Measurements from ENCODE around the gene PICALM. TPM values are rescaled to one million over a fixed set of nuclear protein-coding genes. Genes with fewer than 3 reads are reported as not detected.

PICALM gene
- total RNA-seq, 1 donor from 2014 or later = 366 TPM

DNA sequence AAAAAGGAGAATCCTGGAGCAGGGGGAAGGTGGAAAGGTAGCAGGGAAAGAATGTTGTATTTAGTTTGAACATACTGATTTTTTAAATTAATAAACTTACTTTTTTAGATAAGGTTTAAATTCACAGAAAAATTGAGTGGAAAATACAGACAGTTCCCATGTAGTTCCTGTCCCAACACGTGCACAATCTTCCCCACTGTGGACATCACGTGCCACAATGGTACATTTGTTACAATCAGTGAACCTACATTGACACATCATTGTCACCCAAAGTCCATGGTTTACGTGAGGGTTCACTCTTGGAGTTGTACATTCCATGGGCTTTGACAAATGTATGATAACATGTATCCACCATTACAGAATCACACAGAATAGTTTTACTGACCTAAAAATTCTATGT, 10.5 kb upstream of the PICALM start:
- DNase-seq (ENCODE audit: low spot score) = no peak

DNA sequence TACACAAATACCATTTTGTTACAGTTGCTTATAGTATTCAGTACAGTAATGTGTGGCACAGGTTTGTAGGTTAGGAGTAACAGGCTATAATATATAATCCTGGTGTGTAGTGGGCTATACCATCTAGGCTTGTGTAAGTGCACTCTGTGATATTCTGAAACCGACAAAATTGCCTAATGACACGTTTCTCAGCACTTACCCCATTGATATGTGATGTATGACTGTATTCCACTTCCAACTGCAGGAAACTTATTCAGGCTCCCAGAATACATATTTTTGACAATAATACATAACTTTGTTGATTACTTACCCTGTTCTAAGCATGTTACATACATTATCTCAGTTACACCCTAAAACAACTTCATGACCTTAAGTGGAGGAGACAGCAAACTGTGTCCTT, 5.1 kb upstream of the PICALM start:
- DNase-seq (ENCODE audit: low spot score) = no peak

DNA sequence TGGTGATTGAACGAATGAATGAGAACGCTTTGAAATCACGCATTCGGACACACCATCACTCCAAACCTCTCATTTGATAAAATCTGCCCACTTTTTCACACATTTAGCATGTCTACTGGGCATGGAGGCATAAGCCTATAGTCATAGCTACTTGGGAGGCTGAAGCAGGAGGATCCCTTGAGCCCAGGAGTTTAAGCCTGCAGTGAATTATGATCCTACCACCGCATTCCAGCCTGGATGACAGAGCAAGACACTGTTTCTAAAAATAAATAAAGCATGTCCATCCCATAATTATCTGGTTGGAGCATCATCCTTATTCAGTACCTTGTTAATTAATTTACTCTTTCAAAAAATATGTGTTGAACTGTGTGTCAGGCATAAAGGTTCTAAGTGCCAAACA, 3.3 kb upstream of the PICALM start:
- no peak for DNase-seq (ENCODE audit: low spot score)

DNA sequence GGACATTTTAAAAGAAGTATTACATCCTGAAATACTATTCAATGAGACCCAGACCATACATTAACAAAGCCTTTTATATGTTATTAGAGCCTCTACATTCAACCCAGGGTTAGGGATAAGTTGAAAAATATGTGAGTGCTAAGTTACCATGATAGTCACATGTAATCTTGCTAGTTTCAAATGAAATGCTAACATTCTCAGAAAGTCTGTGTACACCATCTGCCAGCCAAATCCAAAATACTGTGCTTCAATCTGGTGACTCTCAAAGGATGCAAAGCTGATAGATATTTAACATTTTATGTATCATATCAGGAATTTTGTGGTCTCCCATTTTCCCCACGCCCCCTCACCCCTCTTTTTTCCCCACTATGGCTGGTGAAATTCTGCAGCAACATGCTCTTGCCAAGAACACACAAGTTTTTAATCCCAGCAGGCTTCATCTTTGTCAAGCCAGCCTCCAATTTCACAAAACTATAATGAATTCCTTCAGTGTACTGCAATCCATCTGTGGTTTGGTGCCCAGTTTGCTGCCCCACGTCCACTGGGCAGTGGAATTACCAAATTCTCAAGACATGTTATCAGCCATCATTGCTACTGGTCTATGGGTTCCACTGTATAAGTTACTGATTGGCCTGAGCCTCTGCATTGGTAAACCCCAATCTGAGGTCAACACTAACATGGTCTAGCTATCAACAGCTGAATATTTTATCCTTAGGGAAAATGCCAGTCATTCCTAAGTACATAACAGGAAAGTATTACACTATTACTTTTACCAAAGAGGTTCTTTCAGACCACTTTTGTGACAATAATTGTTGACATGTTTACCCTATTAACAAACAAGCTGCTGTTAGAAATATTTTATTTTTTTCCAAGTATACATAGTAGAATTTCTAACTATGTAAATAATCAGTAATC, 1.5 kb upstream of the PICALM start:
- no peak for DNase-seq (ENCODE audit: low spot score)

DNA sequence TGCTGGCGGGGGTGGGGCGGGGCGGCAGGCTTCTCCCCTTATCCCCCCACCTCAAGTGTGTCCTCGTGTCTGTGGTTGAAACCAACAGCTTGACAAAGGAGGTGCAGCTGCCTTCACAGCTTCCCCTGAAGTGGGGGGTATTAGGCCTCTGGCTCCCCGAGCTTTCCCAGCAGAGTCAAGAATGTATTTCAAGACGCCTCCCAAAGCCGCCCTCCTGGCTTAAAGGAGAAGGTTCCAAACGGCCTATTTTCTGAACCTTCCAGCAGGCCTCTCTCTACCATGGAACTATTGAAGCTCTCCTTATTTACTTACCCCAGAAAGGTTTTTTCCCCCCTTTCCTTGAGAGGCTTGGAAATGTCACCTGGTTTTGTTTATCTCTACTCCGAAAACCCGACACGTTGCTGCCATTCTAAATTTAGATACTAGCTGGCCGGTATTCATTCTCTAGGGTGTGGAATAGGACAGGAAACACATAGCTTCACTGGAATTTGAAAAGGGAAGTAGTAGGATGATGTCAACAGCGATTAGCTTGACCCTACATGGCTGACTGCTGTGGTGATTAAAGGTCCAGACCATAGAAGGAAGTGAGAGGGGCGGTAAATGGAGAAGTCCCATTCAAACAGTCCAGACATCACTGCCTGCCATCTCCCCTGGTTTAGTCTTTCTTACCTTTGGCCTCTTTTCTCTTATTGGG, 671 bp upstream of the PICALM start:
- DNase-seq (ENCODE audit: low spot score) = no peak

DNA sequence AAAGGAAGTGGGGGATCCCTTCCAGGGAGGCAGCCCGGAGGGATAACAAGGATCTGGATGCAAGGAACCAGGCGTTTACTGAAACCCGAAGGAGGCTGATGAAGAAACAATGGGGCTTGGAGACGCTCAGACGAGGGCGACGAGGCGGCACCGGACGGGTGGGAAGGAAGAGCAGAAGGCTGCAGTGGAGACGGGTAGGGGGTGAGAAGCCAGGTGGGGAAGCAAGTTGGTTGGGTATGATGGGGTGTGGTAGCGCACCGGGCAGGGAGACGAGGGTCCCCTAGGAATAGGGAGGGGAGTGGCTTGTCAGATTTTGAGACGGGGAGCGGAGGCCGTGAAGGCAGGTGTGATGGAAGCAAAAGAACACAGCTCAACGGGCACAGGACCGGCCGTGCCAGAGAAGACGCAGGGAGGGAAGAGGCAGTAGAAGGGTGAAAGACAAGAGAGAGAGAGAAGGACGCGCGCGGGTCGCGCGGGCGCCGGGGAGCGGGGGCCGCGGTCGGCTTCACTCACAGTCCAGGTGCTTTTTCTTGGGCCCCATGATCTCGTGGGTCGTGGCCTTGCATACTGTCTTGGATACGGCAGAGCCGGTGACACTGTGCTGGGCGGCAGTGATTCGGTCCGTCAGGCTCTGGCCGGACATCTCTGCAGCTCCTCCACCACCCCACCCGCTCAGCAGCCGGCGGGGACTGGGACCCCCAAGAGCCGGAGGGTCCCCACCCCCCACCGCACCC, 579 bp downstream of the PICALM start:
- peak; percentile 90 for DNase-seq (ENCODE audit: low spot score)

DNA sequence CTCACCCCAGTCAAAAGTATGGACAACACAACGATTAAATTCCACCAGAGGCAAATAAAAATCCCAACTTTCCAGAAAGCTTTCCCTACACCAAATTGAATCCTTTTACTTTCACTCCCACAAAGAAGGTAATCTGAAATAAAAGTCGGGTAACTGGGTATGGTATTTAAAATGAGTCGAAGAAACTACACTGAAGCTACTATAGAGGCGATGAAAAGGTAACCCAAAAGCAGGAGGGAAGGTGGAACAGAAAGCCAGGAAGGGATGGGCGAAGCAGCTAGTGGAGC, 1.1 kb downstream of the PICALM start:
- DNase-seq (ENCODE audit: low spot score) = no peak

DNA sequence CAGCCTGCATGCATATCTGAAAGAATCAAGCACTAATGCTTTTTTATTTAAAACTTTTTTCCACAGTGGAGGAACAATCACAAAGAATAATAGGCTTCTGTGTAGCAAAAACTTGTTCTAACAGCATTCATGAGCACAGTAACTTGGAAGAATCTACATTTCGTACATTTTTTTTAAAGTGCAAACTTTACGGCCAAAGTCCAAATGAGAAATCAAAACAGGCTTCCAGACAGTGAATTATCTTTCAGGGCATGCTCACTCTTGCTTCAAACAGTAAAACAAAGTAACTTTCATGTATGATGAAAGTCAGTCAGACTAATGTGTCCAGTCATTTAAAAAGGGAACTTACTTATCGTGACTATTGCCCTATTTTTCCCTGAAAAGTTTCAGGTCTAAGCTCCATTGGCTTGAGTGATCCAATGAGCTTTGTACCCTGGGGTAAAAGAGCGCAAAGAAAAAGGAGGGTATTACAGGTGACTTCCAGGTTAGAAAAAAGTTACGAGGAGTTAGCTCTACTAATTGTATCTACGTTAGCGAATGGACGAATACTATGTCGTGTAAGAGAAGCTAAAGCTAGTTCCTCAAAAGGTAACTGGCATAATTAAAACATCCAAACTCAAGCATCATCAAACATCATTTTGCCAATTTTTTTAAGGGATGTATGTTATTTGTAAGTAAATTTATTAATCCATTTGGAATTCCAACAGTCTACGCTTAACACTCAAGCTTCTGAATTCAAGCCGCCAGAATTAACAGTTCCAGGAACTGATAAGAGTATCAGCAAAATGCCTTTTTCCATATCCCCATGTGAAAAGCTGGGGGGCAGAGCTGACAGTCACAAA, 1.7 kb downstream of the PICALM start:
- no peak for DNase-seq (ENCODE audit: low spot score)

DNA sequence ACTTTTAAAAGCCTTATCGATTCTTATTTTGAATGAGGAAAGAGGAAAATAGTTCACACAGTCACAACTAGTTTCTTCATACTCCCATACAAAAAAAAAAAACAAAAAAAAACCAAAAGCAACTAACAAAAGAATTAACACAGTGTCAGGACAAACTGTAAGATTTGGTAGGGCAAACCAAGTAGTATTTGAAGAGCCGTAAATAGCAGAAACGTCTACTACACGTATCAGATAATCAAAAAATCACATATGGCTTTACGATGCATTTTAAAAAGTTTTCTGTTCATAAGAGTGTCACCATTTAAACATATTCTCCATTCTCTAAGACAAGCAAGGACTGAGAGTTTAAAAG, 2.3 kb downstream of the PICALM start:
- no peak for DNase-seq (ENCODE audit: low spot score)

DNA sequence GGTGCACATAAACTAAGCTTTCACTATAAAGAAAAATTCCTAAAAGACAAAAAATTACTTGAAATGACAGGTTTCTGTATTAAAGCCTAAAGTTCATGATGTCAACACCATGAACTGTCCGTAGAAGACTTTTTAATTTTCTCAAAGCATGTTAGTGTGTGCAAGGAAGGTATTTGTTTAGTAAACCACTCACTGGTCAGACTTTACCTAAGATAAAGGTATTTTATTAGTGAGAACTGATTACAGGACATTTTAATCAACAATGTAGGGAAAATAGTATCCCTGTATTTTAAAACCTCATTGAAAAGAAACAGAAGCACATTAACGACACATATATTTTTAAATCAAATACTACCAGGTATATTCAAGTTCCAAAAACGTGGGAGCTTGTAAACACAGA, 2.9 kb downstream of the PICALM start:
- no peak for DNase-seq (ENCODE audit: low spot score)

DNA sequence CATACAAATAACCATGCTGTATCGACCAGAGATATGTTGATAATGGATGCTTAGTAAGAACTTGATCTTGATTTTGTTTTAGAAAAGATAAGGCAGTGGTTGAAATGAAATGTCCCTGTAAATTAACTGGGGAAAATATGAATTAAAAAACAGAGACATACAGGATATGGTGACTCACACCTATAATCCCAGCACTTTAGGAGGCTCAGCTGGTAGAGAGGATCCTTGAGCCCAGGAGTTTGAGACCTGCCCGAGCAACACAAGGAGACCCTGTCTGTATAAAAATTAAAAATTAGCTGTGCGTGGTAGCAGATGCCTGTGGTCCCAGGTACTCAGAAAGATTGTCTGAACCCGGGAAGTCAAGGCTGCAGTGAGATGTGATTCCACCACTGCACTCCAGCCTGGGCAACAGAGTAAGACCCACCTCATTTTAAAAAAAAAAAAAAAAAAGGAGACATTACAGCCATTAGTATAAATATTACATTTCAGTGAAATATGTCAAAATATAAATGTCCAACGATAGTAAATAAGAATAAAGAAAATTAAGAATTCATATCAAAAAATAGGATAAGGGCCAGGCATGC, 4.6 kb downstream of the PICALM start:
- DNase-seq (ENCODE audit: low spot score) = no peak

DNA sequence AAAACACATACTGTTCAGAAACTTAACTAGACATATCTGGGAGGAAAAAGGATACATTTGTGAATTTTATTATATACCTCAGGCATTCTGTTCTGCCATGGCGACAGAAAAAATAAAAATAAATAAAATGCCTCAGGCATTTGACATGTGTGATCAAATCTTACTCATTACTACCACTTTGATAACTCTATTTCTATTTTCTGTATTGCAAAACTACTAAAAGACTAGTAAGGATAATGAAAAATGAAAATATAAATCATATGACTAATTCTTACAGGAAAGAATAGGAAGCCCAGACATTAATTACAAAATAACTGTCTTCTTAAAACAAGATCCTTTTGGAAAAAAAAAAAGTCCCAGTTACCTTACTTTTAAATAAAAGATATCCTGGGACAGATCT, 5.3 kb downstream of the PICALM start:
- no peak for DNase-seq (ENCODE audit: low spot score)

DNA sequence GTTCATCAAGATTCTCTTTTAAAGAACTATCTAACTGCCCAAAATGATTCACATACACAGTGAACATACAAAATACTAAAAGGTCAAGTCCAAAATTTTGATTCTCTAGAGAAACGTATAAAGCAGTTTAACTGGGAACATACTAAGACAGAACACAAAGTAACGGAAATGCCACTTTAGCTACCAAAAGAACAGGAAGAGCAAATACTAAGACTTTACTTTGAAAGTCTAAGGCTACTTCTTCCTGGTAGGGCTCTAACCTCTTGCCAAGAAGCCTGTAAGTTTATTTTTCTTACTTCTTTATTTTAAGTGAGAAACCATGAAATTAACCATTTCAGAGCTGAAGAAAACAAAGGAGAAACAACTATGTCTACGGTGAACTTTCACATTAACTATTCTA, 6.2 kb downstream of the PICALM start:
- DNase-seq (ENCODE audit: low spot score) = no peak

DNA sequence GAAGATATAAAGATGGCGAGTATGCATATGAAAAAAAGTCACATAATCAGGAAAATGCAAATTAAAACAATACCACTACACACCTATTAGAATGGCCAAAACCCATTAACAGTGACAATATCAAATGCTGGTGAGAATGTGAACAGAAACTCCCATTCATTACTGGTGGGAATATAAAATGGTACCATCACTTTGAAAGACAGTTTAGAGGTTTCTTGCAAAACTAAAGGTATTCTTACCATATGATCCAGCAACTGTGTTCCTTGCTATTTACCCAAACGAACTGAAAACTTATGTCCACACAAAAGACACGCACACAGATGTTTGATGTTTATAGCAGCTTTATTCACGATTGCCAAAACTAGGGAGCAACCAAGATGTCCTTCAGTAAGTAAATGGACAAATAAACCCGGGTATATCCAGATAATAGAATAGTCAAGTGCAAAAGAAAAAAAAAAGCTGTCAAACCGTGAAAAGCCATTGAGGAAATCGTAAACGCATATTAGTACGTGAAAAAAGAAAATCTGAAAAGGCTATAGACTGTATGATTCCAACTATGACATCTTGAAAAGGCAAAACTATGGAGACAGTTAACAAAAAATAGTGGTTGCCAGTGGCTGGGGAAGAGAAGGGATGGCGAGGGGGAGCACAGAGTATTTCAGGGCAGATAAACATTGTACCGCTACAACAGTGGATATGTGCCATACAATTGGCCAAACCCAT, 7.2 kb downstream of the PICALM start:
- DNase-seq (ENCODE audit: low spot score) = no peak

DNA sequence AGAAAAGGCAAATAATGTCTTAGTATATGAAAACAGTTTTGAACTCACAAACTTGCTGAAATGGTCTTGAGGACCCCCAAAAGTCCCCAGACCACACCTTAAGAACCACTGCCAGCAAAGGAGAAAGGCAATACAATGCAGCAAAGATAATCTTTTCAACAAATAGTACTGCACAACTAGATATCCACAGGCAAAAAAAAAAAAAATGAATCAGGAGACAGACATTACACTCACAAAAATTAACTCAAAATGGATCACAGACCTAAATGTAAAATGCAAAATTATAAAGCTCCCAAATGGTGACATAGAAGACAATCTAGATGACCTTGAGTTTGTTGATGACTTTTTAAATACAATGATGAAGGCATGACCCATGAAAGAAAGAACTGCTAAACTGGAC, 8.3 kb downstream of the PICALM start:
- DNase-seq (ENCODE audit: low spot score) = no peak

DNA sequence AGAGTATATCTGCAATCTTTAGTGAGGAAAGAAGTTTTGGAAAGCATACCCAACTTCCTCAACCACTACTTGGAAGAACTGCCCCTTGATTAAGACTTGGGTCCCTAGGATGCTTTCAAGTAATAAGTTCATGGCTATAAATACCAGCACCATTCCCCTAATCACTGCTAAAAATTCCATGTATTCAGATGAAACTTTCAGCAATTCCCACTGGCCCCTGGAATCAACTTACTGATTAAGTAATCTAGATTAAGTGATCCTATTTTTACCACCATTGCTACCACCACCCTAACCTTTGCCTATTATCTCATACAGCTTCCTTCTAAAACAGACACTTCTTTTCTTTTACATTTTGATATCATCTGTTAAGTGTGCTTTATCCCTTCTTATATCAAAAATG, 10.5 kb downstream of the PICALM start:
- DNase-seq (ENCODE audit: low spot score) = no peak

DNA sequence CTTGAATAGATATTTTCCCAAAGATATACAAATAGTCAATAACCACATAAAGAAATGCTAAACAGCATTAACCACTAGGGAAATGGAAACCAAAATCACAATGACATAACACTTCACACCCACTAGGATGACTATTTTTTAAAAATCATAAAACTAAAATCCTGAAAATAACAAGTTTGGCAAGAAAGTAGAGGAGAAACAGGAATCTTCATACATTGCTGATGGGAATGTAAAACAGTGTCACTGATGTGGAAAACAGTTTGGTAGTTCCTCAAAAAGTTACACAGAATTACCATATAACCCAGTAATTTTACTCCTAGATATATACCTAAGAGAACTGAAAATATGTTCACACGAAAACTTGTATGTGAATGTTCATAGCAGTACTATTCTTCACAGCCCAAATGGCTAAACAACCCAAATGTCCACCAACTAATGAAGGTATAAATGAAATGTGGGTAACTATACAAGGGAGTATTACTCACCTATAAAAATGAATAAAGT, 12.5 kb downstream of the PICALM start:
- DNase-seq (ENCODE audit: low spot score) = no peak

DNA sequence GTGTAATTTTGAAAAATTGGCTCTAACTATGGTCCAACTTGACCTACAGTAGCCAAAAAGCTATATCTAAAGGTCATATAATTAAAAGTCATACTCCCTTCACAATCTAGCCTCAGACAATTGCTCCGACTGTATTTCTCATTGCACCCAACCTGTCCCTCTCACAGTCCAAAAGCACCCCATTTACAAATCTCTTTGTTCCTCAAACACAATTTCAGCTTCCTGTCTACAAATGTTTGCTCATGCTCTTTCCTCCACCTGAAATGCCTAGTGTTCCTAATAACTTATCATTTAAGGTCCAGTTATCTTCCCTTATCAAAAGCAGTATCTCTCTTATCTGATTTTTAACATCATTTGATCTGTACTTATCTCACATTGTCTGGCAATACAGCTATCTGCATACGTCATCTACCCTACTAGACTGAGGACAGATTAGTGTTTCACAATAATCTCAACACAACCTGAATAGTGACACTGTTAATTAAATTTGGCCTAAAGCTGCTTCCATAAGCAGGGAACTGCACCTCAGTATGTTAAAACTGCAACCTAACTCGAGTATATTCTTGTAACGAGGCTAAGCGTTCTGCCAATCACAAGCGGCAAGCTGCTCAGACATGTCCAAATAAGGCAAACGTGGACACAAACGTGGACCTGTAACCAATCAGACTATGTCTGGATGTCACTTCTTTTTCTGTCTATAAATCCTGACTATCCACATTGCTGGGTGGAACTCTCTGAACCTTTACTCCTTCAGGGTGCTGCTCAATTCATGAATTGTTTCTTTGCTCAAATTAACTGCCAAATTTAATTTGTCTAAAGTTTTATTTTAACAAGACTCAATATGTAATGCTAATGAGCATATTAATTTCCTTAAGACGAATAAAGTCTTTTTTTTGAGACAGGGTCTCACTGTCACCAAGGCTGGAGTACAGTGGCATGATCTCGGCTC, 15.9 kb downstream of the PICALM start:
- no peak for DNase-seq (ENCODE audit: low spot score)

DNA sequence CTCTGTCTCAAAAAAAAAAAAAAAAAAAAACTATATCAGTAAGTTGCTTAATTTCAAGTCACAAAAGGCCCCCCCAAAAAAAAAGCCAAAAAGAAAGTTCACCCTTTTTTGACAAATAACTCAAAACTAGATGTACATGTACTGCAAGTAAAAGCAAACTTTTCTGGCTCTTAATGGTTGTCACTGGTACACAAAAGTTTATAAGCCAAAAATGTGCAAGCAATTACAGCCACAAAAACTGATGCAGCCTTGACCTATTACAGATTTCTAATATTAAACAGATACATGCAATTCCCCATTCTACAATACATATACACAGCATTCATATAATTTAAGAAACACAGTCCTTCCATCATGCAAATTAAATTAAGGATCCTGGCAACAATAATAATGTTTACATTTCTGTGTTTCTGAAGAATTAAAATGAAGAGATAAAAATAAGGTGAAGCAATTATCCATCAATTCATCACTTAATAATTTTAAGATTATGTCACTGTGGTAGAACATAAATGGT, 18.6 kb downstream of the PICALM start:
- no peak for DNase-seq (ENCODE audit: low spot score)

All from mesenteric fat pad (tissue), 1 donor.